Sigmoid colon (tissue), 7 donors: Measurements from ENCODE around the gene MED20. TPM values are rescaled to one million over a fixed set of nuclear protein-coding genes. Genes with fewer than 3 reads are reported as not detected.

Experiments
- DNase-seq: peaks from one replicate; pipeline ENCODE4 v3.0.0-alpha.2; 2019
- H3K27ac ChIP-seq, 4 donors: fragments of 200-600 bp; sonication (generic); one replicate each; pipeline ENCODE4 v1.5.1; 2016 to 2019; ENCODE audit warnings: mild to moderate bottlenecking in 1 of 4
- H3K27me3 ChIP-seq, 3 donors: fragments of 200-600 bp; sonication (generic); one replicate each; pipeline ENCODE4 v1.5.1; 2019; ENCODE audit warnings: mild to moderate bottlenecking in 1 of 3
- H3K36me3 ChIP-seq, 4 donors: fragments of 200-600 bp; sonication (generic); one replicate each; pipeline ENCODE4 v1.5.1; 2016 to 2019
- H3K4me1 ChIP-seq, 4 donors: fragments of 200-600 bp; sonication (generic); one replicate each; pipeline ENCODE4 v1.5.1; 2017 to 2019
- H3K4me3 ChIP-seq, 4 donors: fragments of 200-600 bp; sonication (generic); one replicate each; pipeline ENCODE4 v1.5.1; 2017 to 2019; ENCODE audit warnings: mild to moderate bottlenecking in 2 of 4, moderate library complexity in 1 of 4
- H3K9me3 ChIP-seq, 4 donors: fragments of 200-600 bp in 3 of 4; sonication (generic) in 3 of 4; one replicate each; pipeline versions ENCODE4 v1.5.1 to v1.6.1; 2013 to 2019
- EP300 ChIP-seq, 4 donors: sonication (generic); formaldehyde crosslinking; IDR thresholded peaks; one replicate each; pipeline ENCODE4 v1.6.1; 2017; ENCODE audit warnings: antibody characterized with exemption in 4 of 4
- POLR2A ChIP-seq, 2 donors: fragments of 450-650 bp; IDR thresholded peaks; one replicate each; pipeline ENCODE4 v1.6.1; 2016; ENCODE audit warnings: antibody characterized with exemption in 2 of 2, mild to moderate bottlenecking in 2 of 2, moderate library complexity in 2 of 2
- POLR2AphosphoS5 ChIP-seq, 4 donors: sonication (generic); formaldehyde crosslinking; IDR thresholded peaks; one replicate each; pipeline ENCODE4 v1.6.1; 2017; ENCODE audit warnings: antibody characterized with exemption in 4 of 4
- WGBS, 2 donors: extraction: QIAGEN DNeasy Blood & Tissue Kit; methylation state at CpG; one replicate each; pipeline ENCODE4 v1.1.7; 2013; 5-methylcytosine and 5-hydroxymethylcytosine counted together
- intact Hi-C: fragments of 100-400 bp; cut with DNase I; formaldehyde crosslinking; loops from one replicate; pipeline ENCODE4 v1.15.1; 2023
- polyA plus RNA-seq, 3 donors: library from polyadenylated mRNA; stranded (reverse); fragments of 200-250 nt; gene quantifications; one replicate each; pipeline ENCODE4 v1.2.3, GENCODE V29; 2013
- total RNA-seq, 4 donors: library from RNA; depleted of rRNA; stranded (reverse); fragments of >200 nt; gene quantifications; one replicate each; pipeline ENCODE4 v1.1.0, GENCODE V29; 2016
- TF ChIP-seq, protein P1 (sequence below), 4 experiments: fragments of 450-650 bp in 3 of 4; fragments of 200-600 bp in 1 of 4; IDR thresholded peaks; one replicate each; pipeline ENCODE4 v1.5.1; 2016 to 2019; ENCODE audit warnings: antibody characterized with exemption in 4 of 4, mild to moderate bottlenecking in 3 of 4, moderate library complexity in 2 of 4
- donor health status: healthy with polysubstance abuse.
- donor health status: Bipolar disorder and iron deficiency.
- donor health status: healthy.

Gene MED20
- total and polyA plus RNA-seq, 7 donors, result 7.8 to 15.5 (median 13.6) TPM

DNA sequence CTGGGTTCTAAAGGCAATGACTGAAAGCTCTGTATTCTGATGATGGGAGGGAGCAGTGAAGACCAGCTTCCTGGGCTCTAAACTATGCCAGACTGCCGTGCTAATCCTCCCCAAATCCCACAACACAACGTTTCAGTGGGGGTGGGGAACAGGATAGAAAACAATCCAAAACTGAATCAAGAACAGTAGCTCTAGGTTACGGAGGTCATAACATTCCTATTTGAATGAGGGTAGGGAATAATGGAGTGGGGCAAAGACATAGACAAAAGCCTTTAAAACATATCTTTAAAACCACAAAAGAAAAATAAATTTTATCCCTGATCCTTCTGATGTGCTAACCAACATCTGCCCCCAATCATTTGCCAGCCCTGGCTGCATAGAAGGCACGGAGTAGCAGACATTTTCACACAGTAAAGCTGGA, 33.6 kb downstream of the MED20 start:
- H3K9me3 ChIP-seq, result no peaks in the 10 kb centered on the region
- WGBS, 2 donors, result 69 to 72% methylated on average over 4 of the region's 4 CpGs
- no peaks in the 10 kb centered on the region for H3K36me3 ChIP-seq
- no peak overlapping the region for H3K4me3 ChIP-seq
- H3K27me3 ChIP-seq, result no peaks in the 10 kb centered on the region
- no peaks in the 10 kb centered on the region for H3K4me1 ChIP-seq
- no peak for DNase-seq
- no peak overlapping the region for H3K27ac ChIP-seq
- intact Hi-C loops, result no loop called here
- TF ChIP-seq POLR2AphosphoS5 (IDR thresholded peaks at IDR 0.05) (no peak), EP300 (IDR thresholded peaks at IDR 0.05) (no peak), POLR2A (IDR thresholded peaks at IDR 0.05) (no peak)
- TF ChIP-seq, protein P1, sequence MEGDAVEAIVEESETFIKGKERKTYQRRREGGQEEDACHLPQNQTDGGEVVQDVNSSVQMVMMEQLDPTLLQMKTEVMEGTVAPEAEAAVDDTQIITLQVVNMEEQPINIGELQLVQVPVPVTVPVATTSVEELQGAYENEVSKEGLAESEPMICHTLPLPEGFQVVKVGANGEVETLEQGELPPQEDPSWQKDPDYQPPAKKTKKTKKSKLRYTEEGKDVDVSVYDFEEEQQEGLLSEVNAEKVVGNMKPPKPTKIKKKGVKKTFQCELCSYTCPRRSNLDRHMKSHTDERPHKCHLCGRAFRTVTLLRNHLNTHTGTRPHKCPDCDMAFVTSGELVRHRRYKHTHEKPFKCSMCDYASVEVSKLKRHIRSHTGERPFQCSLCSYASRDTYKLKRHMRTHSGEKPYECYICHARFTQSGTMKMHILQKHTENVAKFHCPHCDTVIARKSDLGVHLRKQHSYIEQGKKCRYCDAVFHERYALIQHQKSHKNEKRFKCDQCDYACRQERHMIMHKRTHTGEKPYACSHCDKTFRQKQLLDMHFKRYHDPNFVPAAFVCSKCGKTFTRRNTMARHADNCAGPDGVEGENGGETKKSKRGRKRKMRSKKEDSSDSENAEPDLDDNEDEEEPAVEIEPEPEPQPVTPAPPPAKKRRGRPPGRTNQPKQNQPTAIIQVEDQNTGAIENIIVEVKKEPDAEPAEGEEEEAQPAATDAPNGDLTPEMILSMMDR (IDR thresholded peaks at IDR 0.05), result no peak

DNA sequence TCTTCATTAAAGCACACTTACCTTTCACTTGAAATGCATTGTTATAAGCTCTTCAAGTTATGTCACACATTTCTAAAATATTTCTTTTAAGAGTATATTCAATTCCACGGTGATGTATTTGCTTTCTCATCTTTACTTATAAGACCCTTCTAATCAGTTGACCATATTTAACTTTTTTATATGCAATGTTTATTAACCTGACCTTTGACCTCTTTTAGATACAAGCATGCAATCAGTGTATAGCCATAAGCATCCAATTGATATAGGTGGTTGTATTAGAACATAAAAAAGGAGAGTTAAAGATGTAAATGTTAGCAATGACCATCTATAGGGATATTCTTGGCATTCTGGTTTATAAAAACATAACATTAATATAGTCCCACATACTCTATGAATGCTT, 35.0 kb downstream of the MED20 start:
- Histone ChIP-seq H3K4me1 (no peaks in the 10 kb centered on the region), H3K36me3 (no peaks in the 10 kb centered on the region), H3K4me3 (no peak overlapping the region), H3K9me3 (no peaks in the 10 kb centered on the region), H3K27ac (no peak overlapping the region), H3K27me3 (no peaks in the 10 kb centered on the region)
- TF ChIP-seq, protein P1 (IDR thresholded peaks at IDR 0.05), result no peak
- TF ChIP-seq EP300 (IDR thresholded peaks at IDR 0.05), result no peak
- no peak for TF ChIP-seq POLR2AphosphoS5 (IDR thresholded peaks at IDR 0.05)
- TF ChIP-seq POLR2A (IDR thresholded peaks at IDR 0.05), result no peak
- DNase-seq, result no peak
- intact Hi-C loops, result no loop called here
- 91 to 94% methylated on average over 1 of the region's 1 CpG for WGBS, 2 donors

DNA sequence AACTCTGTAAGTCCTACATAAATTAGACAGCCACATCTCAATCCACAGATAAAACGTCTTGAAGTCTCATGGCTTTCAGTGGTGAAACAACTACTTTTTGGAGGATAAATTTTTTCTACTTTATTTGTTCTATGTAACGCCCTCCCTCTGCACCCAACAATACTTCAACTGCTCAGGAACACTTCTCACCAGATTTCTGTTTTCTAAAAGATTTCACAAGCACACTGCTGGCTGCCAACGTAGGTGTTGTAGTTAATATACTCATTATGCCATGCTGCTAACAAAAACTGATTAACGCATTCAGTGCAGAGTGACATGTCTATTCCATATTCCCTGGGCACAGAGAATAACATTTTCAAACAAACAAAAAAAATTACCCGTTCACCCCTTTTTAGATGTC, 36.0 kb downstream of the MED20 start:
- H3K36me3 ChIP-seq, result no peaks in the 10 kb centered on the region
- WGBS, 2 donors, result 88 to 90% methylated on average over 5 of the region's 5 CpGs
- intact Hi-C loops, result no loop called here

DNA sequence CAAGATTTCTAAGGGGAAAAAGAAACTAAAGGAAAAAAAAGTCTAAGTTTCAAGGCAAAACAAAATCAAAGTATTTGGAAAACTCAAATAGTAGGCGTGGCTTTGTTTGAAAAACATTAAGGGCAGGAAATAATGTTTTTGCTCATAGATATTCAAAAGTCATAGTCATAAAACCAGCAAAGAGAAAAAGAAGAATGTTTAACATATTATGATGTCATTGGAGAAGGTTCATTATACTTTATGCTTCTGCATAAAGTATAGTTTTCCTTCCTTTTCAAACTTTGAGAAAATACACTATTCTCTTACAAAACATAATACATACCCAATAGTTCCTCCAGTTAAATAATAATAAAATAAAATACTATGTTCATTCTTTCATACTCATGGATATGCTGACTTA, 39.4 kb downstream of the MED20 start:
- TF ChIP-seq, protein P1 (IDR thresholded peaks at IDR 0.05), result no peak
- TF ChIP-seq EP300 (IDR thresholded peaks at IDR 0.05) (no peak), POLR2A (IDR thresholded peaks at IDR 0.05) (no peak), POLR2AphosphoS5 (IDR thresholded peaks at IDR 0.05) (no peak)
- Histone ChIP-seq H3K36me3 (no peaks in the 10 kb centered on the region), H3K4me1 (no peaks in the 10 kb centered on the region), H3K4me3 (no peak overlapping the region), H3K9me3 (no peaks in the 10 kb centered on the region), H3K27me3 (no peaks in the 10 kb centered on the region), H3K27ac (no peak overlapping the region)
- no peak for DNase-seq
- WGBS, 2 donors, result 84 to 87% methylated on average over 1 of the region's 1 CpG
- intact Hi-C loops, result no loop called here

More for the DNA sequence above, 36.0 kb downstream of the MED20 start:
- H3K27me3 ChIP-seq, result no peaks in the 10 kb centered on the region
- no peaks in the 10 kb centered on the region for H3K9me3 ChIP-seq
- DNase-seq, result no peak
- no peak overlapping the region for H3K27ac ChIP-seq
- H3K4me3 ChIP-seq, result no peak overlapping the region
- no peaks in the 10 kb centered on the region for H3K4me1 ChIP-seq
- TF ChIP-seq POLR2AphosphoS5 (IDR thresholded peaks at IDR 0.05) (no peak), POLR2A (IDR thresholded peaks at IDR 0.05) (no peak), EP300 (IDR thresholded peaks at IDR 0.05) (no peak)
- TF ChIP-seq, protein P1 (IDR thresholded peaks at IDR 0.05), result no peak

DNA sequence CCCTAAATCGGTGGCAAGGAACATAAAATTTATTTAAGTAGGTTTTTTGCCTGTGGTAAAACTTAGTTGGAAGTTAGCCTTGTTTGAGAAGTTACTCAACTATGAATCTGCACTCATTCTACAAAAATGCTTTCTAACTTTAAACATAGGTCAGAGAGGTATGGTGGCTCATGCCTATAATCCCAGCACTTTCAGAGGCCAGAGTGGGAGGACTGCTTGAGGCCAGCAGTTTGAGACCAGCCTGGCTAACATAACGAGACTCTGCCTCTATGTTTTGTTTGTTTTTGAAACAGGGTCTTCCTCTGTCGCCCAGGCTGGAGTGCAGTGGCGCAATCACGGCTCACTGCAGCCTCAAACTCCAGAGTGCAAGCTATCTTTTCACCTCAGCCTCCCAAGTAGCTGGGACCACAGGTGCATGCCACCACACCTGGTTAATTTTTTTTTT, 42.0 kb downstream of the MED20 start:
- Histone ChIP-seq H3K36me3 (no peaks in the 10 kb centered on the region), H3K9me3 (no peaks in the 10 kb centered on the region), H3K27me3 (no peaks in the 10 kb centered on the region), H3K27ac (no peak overlapping the region), H3K4me1 (no peaks in the 10 kb centered on the region), H3K4me3 (no peak overlapping the region)
- TF ChIP-seq POLR2A (IDR thresholded peaks at IDR 0.05), result no peak
- TF ChIP-seq EP300 (IDR thresholded peaks at IDR 0.05), result no peak
- TF ChIP-seq, protein P1 (IDR thresholded peaks at IDR 0.05), result no peak
- TF ChIP-seq POLR2AphosphoS5 (IDR thresholded peaks at IDR 0.05), result no peak
- DNase-seq, result no peak
- WGBS, 2 donors, result 67 to 80% methylated on average over 5 of the region's 5 CpGs
- intact Hi-C loops, result no loop called here
